ACC112 (cell line): Measurements from ENCODE around the gene HDAC9.

Experiments
- H2AFZ ChIP-seq: fragments of 200-600 bp; sonication (generic); one replicate; pipeline ENCODE4 v1.6.0; 2017; ENCODE audit warnings: antibody characterized with exemption, low read length; ENCODE audit not compliant: unreplicated experiment
- H3K27ac ChIP-seq: fragments of 200-600 bp; sonication (generic); 2 replicates; pipeline ENCODE4 v1.5.1; 2014; ENCODE audit warnings: low read depth, mild to moderate bottlenecking, antibody characterized with exemption, low read length, moderate library complexity
- H3K27me3 ChIP-seq: fragments of 200-600 bp; sonication (generic); 2 replicates; pipeline ENCODE4 v1.6.1; 2014; ENCODE audit warnings: mild to moderate bottlenecking, antibody characterized with exemption, low read length, moderate library complexity, mixed read lengths; ENCODE audit not compliant: insufficient read depth
- H3K36me3 ChIP-seq: fragments of 200-600 bp; sonication (generic); 2 replicates; pipeline ENCODE4 v1.6.1; 2016; ENCODE audit warnings: mild to moderate bottlenecking, antibody characterized with exemption, low read length, moderate library complexity, mixed read lengths; ENCODE audit not compliant: insufficient read depth
- H3K4me1 ChIP-seq: fragments of 200-600 bp; sonication (generic); one replicate; pipeline ENCODE4 v1.6.1; 2016; ENCODE audit warnings: low read length, mixed read lengths; ENCODE audit not compliant: insufficient read depth, unreplicated experiment, control insufficient read depth
- H3K4me3 ChIP-seq: fragments of 200-600 bp; sonication (generic); 2 replicates; pipeline ENCODE4 v1.5.1; 2014; ENCODE audit warnings: mild to moderate bottlenecking, low read depth, low read length
- H3K79me2 ChIP-seq: fragments of 200-600 bp; sonication (generic); one replicate; pipeline ENCODE4 v1.6.0; 2016; ENCODE audit warnings: low read length; ENCODE audit not compliant: control insufficient read depth, unreplicated experiment, insufficient read depth

Gene HDAC9

GRCh38 chr7:18905316-18905943 is 409.9 kb downstream of the HDAC9 start:
- Histone ChIP-seq H3K4me3 (no peak overlapping the region), H3K79me2 (no peaks in the 10 kb centered on the region), H3K36me3 (no peaks in the 10 kb centered on the region), H3K27me3 (no peaks in the 10 kb centered on the region), H3K27ac (no peak overlapping the region), H3K4me1 (no peaks in the 10 kb centered on the region), H2AFZ (no peak overlapping the region)

GRCh38 chr7:18906901-18907300 is 411.4 kb downstream of the HDAC9 start:
- no peaks in the 10 kb centered on the region for H3K36me3 ChIP-seq
- H3K4me1 ChIP-seq = no peaks in the 10 kb centered on the region
- H3K27ac ChIP-seq = no peak overlapping the region
- no peak overlapping the region for H2AFZ ChIP-seq
- H3K4me3 ChIP-seq = no peak overlapping the region
- H3K79me2 ChIP-seq = no peaks in the 10 kb centered on the region
- H3K27me3 ChIP-seq = no peaks in the 10 kb centered on the region

GRCh38 chr7:18913106-18913505 is 417.6 kb downstream of the HDAC9 start:
- H3K27ac ChIP-seq = no peak overlapping the region
- H3K79me2 ChIP-seq = no peaks in the 10 kb centered on the region
- no peaks in the 10 kb centered on the region for H3K36me3 ChIP-seq
- H3K4me3 ChIP-seq = no peak overlapping the region
- no peaks in the 10 kb centered on the region for H3K4me1 ChIP-seq
- H2AFZ ChIP-seq = no peak overlapping the region
- no peaks in the 10 kb centered on the region for H3K27me3 ChIP-seq

- H2AFZ ChIP-seq = no peak overlapping the region
- H3K36me3 ChIP-seq = no peaks in the 10 kb centered on the region
- no peak overlapping the region for H3K4me3 ChIP-seq
- H3K4me1 ChIP-seq = no peaks in the 10 kb centered on the region
- H3K27me3 ChIP-seq = no peaks in the 10 kb centered on the region
- no peak overlapping the region for H3K27ac ChIP-seq
- no peaks in the 10 kb centered on the region for H3K79me2 ChIP-seq
Measured at GRCh38 chr7:18916826-18917225, 421.3 kb downstream of the HDAC9 start.

GRCh38 chr7:18927134-18927533 is 431.6 kb downstream of the HDAC9 start:
- H3K79me2 ChIP-seq = no peaks in the 10 kb centered on the region
- no peak overlapping the region for H3K27ac ChIP-seq
- no peaks in the 10 kb centered on the region for H3K27me3 ChIP-seq
- no peak overlapping the region for H2AFZ ChIP-seq
- H3K4me3 ChIP-seq = no peak overlapping the region
- no peaks in the 10 kb centered on the region for H3K4me1 ChIP-seq
- no peaks in the 10 kb centered on the region for H3K36me3 ChIP-seq

- no peaks in the 10 kb centered on the region for H3K4me1 ChIP-seq
- no peak overlapping the region for H3K27ac ChIP-seq
- H3K36me3 ChIP-seq = no peaks in the 10 kb centered on the region
Measured at GRCh38 chr7:18936265-18936664, 440.7 kb downstream of the HDAC9 start.

GRCh38 chr7:18939771-18940592 is 444.4 kb downstream of the HDAC9 start:
- no peak overlapping the region for H3K27ac ChIP-seq
- no peak overlapping the region for H2AFZ ChIP-seq
- H3K4me1 ChIP-seq = no peaks in the 10 kb centered on the region
- H3K4me3 ChIP-seq = no peak overlapping the region
- H3K79me2 ChIP-seq = no peaks in the 10 kb centered on the region
- H3K27me3 ChIP-seq = no peaks in the 10 kb centered on the region
- H3K36me3 ChIP-seq = no peaks in the 10 kb centered on the region

More at GRCh38 chr7:18936265-18936664, 440.7 kb downstream of the HDAC9 start:
- H2AFZ ChIP-seq = no peak overlapping the region
- H3K4me3 ChIP-seq = no peak overlapping the region
- no peaks in the 10 kb centered on the region for H3K27me3 ChIP-seq
- no peaks in the 10 kb centered on the region for H3K79me2 ChIP-seq

- Histone ChIP-seq H3K36me3 (no peaks in the 10 kb centered on the region), H3K4me3 (no peak overlapping the region), H3K79me2 (no peaks in the 10 kb centered on the region), H3K27ac (no peak overlapping the region), H3K4me1 (no peaks in the 10 kb centered on the region), H2AFZ (no peak overlapping the region), H3K27me3 (no peaks in the 10 kb centered on the region)
Measured at GRCh38 chr7:18940593-18941134, 445.1 kb downstream of the HDAC9 start.

- Histone ChIP-seq H2AFZ (peak overlapping the region; percentile 14), H3K4me1 (no peaks in the 10 kb centered on the region), H3K79me2 (no peaks in the 10 kb centered on the region), H3K27me3 (no peaks in the 10 kb centered on the region), H3K4me3 (no peak overlapping the region), H3K27ac (no peak overlapping the region), H3K36me3 (no peaks in the 10 kb centered on the region)
Measured at GRCh38 chr7:18941207-18941606, 445.7 kb downstream of the HDAC9 start.

GRCh38 chr7:18948521-18948920 is 453.0 kb downstream of the HDAC9 start:
- Histone ChIP-seq H3K4me3 (no peak overlapping the region), H2AFZ (no peak overlapping the region), H3K27ac (no peak overlapping the region), H3K4me1 (no peaks in the 10 kb centered on the region), H3K79me2 (no peaks in the 10 kb centered on the region), H3K36me3 (no peaks in the 10 kb centered on the region), H3K27me3 (no peaks in the 10 kb centered on the region)

GRCh38 chr7:18952846-18953245 is 457.3 kb downstream of the HDAC9 start:
- H3K27ac ChIP-seq = no peak overlapping the region
- H3K27me3 ChIP-seq = no peaks in the 10 kb centered on the region
- no peak overlapping the region for H3K4me3 ChIP-seq
- no peaks in the 10 kb centered on the region for H3K79me2 ChIP-seq
- H2AFZ ChIP-seq = no peak overlapping the region
- no peaks in the 10 kb centered on the region for H3K36me3 ChIP-seq
- no peaks in the 10 kb centered on the region for H3K4me1 ChIP-seq
